Epidermal melanocyte (primary cell): Measurements from ENCODE around the gene IRX1.

Experiments
- DNase-seq: peaks from one replicate; pipeline ENCODE4 v3.0.0; 2011; ENCODE audit warnings: low spot score; ENCODE audit not compliant: insufficient read length

IRX1 gene

GRCh38 chr5:3595006-3595961, at the start of gene IRX1:
Gene IRX1, plus strand, starts transcription at chr5:3595832. Its CDS starts 274 bp downstream, at chr5:3596106.
- no peak for DNase-seq

- no peak for DNase-seq
Measured at GRCh38 chr5:3546028-3546427, 49.6 kb upstream of the IRX1 start.

GRCh38 chr5:3564116-3564515, 31.5 kb upstream of the IRX1 start:
- DNase-seq: no peak

- no peak for DNase-seq
Measured at GRCh38 chr5:3564827-3565518, 30.7 kb upstream of the IRX1 start.

GRCh38 chr5:3584724-3585531, 10.7 kb upstream of the IRX1 start:
- DNase-seq: no peak

GRCh38 chr5:3590161-3590966, 5.3 kb upstream of the IRX1 start:
- DNase-seq: no peak

- DNase-seq: no peak
Measured at GRCh38 chr5:3590967-3591900, 4.4 kb upstream of the IRX1 start.

- DNase-seq: no peak
Measured at GRCh38 chr5:3592298-3592697, 3.3 kb upstream of the IRX1 start.

GRCh38 chr5:3593771-3594509, 1.7 kb upstream of the IRX1 start:
- DNase-seq: no peak

GRCh38 chr5:3594510-3595005, 1.1 kb upstream of the IRX1 start:
- DNase-seq: no peak

GRCh38 chr5:3596261-3596825, 711 bp downstream of the IRX1 start:
- DNase-seq: no peak

GRCh38 chr5:3596857-3597166, 1.2 kb downstream of the IRX1 start:
- DNase-seq: no peak

- DNase-seq: no peak
Measured at GRCh38 chr5:3597167-3598007, 1.8 kb downstream of the IRX1 start.

- DNase-seq: no peak
Measured at GRCh38 chr5:3598207-3598606, 2.6 kb downstream of the IRX1 start.

- no peak for DNase-seq
Measured at GRCh38 chr5:3598769-3599211, 3.2 kb downstream of the IRX1 start.

GRCh38 chr5:3599226-3600105, 3.8 kb downstream of the IRX1 start:
- DNase-seq: no peak
